Activated CD4-positive, alpha-beta memory T cell treated with anti-CD3 and anti-CD28 coated beads for 36 hours (primary cell): ENCODE results near the gene USP22. TPM values are rescaled to one million over a fixed set of nuclear protein-coding genes. Genes with fewer than 3 reads are reported as not detected.
"Not testable (repeated sequence)": the region's sequence is repeated elsewhere in the genome, so short reads cannot be mapped to it uniquely, and the experiment has no call there.

Experiments
- CTCF ChIA-PET: fragments of 350-600 bp; sonication (Branson Sonifier 250); formaldehyde crosslinking; loops from one replicate; lab custom pipeline; 2021; ENCODE audit warnings: antibody characterized with exemption, inconsistent platforms; lab: Charles Lee
- POLR2A ChIA-PET: fragments of 350-600 bp; sonication (Branson Sonifier 250); formaldehyde crosslinking; loops from one replicate; lab custom pipeline; 2021; ENCODE audit warnings: antibody characterized with exemption; lab: Charles Lee
- DNase-seq: peaks from one replicate; pipeline ENCODE4 v3.0.0-alpha.2; 2020
- H3K27ac Mint-ChIP-seq: one replicate; pipeline ENCODE4 v1.8.0; 2021; ENCODE audit warnings: mixed read lengths
- H3K27me3 Mint-ChIP-seq: one replicate; pipeline ENCODE4 v1.8.0; 2021; ENCODE audit warnings: mixed read lengths
- H3K36me3 Mint-ChIP-seq: one replicate; pipeline ENCODE4 v1.8.0; 2021; ENCODE audit warnings: mixed read lengths
- H3K4me1 Mint-ChIP-seq: one replicate; pipeline ENCODE4 v1.8.0; 2021; ENCODE audit warnings: low read depth, mixed read lengths
- H3K4me3 Mint-ChIP-seq: one replicate; pipeline ENCODE4 v1.8.0; 2021; ENCODE audit warnings: mild to moderate bottlenecking, mixed read lengths
- H3K9me3 Mint-ChIP-seq: one replicate; pipeline ENCODE4 v1.8.0; 2021; ENCODE audit warnings: mixed read lengths
- intact Hi-C: fragments of 100-400 bp; cut with micrococcal nuclease; formaldehyde crosslinking; loops from one replicate; pipeline ENCODE4 v1.15.1; 2023
- total RNA-seq, 2 experiments: library from RNA; stranded (reverse); gene quantifications; one replicate each; pipeline ENCODE4 v1.2.3, GENCODE V29; 2021

USP22 gene
- 100 to 1,000 TPM; 120 to 124 TPM for total RNA-seq

GRCh38 chr17:21042458-21043295 is at the start of gene USP22:
TSS of gene USP22 (minus strand) at chr17:21043011. CDS start at chr17:21042835, 176 bp downstream.
- peaks cover 25% of the 10 kb centered on the region for H3K4me1 Mint-ChIP-seq
- no peaks in the 10 kb centered on the region for H3K9me3 Mint-ChIP-seq
- no peaks in the 10 kb centered on the region for H3K27me3 Mint-ChIP-seq
- intact Hi-C loops = loop anchor here (1.0 to 5.0 kb wide), 7 partner anchors 8 to 415 kb away; partner anchors contain the start of gene TMEM11
- peak within 1 kb of the TSS; percentile 95 for H3K27ac Mint-ChIP-seq
- ChIA-PET POLR2A (interaction anchor here (0.8 to 3.6 kb wide), 12 partner anchors 8 to 245 kb away, joined by 3 to 26 read pairs (median 4); partner anchors contain the start of gene TMEM11), CTCF (interaction anchor here (0.6 to 3.8 kb wide), 23 partner anchors 9 to 503 kb away, joined by 3 to 40 read pairs (median 5); partner anchors contain the start of gene DHRS7B)
- peaks cover 8% of the 10 kb centered on the region for H3K36me3 Mint-ChIP-seq
- peak; percentile 56 for DNase-seq
- peak within 1 kb of the TSS; percentile 98 for H3K4me3 Mint-ChIP-seq

- Mint-ChIP-seq H3K9me3 (no peaks in the 10 kb centered on the region), H3K4me1 (peaks cover 5% of the 10 kb centered on the region), H3K27me3 (no peaks in the 10 kb centered on the region), H3K27ac (no peak overlapping the region), H3K4me3 (no peak overlapping the region), H3K36me3 (no peaks in the 10 kb centered on the region)
- intact Hi-C loops = no loop called here
- ChIA-PET CTCF (interaction anchor here (1.1 kb wide), 1 partner anchor 8 kb away, joined by 3 read pairs; no protein-coding TSS in a partner anchor), POLR2A (no interaction called here)
- DNase-seq = no peak
Observed at GRCh38 chr17:21090902-21091618, 48.2 kb upstream of the USP22 start.

- no peaks in the 10 kb centered on the region for H3K27me3 Mint-ChIP-seq
- peaks cover 5% of the 10 kb centered on the region for H3K4me1 Mint-ChIP-seq
- POLR2A ChIA-PET = no interaction called here
- H3K36me3 Mint-ChIP-seq = no peaks in the 10 kb centered on the region
- no peak overlapping the region for H3K4me3 Mint-ChIP-seq
- H3K27ac Mint-ChIP-seq = no peak overlapping the region
- intact Hi-C loops = no loop called here
- no peaks in the 10 kb centered on the region for H3K9me3 Mint-ChIP-seq
- CTCF ChIA-PET = interaction anchor here (0.7 to 1.1 kb wide), 2 partner anchors 9 to 47 kb away, joined by 3 read pairs; no protein-coding TSS in a partner anchor
- no peak for DNase-seq
Observed at GRCh38 chr17:21089933-21090901, 47.4 kb upstream of the USP22 start.

GRCh38 chr17:21089145-21089544 is 46.3 kb upstream of the USP22 start:
- ChIA-PET CTCF (no interaction called here), POLR2A (no interaction called here)
- Mint-ChIP-seq H3K9me3 (no peaks in the 10 kb centered on the region), H3K36me3 (no peaks in the 10 kb centered on the region), H3K4me3 (no peak overlapping the region), H3K27ac (no peak overlapping the region), H3K4me1 (peaks cover 5% of the 10 kb centered on the region), H3K27me3 (peaks cover 7% of the 10 kb centered on the region)
- no peak for DNase-seq
- intact Hi-C loops = no loop called here

GRCh38 chr17:21085707-21086106 is 42.9 kb upstream of the USP22 start:
- H3K36me3 Mint-ChIP-seq = no peaks in the 10 kb centered on the region

GRCh38 chr17:21085280-21085679 is 42.5 kb upstream of the USP22 start:
- POLR2A ChIA-PET, H3K4me3 Mint-ChIP-seq, H3K9me3 Mint-ChIP-seq, H3K4me1 Mint-ChIP-seq, H3K27me3 Mint-ChIP-seq, DNase-seq, intact Hi-C loops, H3K36me3 Mint-ChIP-seq, CTCF ChIA-PET, H3K27ac Mint-ChIP-seq: not testable (repeated sequence)

More at GRCh38 chr17:21085707-21086106, 42.9 kb upstream of the USP22 start:
- H3K4me1 Mint-ChIP-seq = peaks cover 5% of the 10 kb centered on the region
- no peak for DNase-seq
- ChIA-PET CTCF (no interaction called here), POLR2A (no interaction called here)
- H3K27me3 Mint-ChIP-seq = peaks cover 7% of the 10 kb centered on the region
- H3K27ac Mint-ChIP-seq = no peak overlapping the region
- H3K9me3 Mint-ChIP-seq = no peaks in the 10 kb centered on the region
- intact Hi-C loops = no loop called here
- H3K4me3 Mint-ChIP-seq = no peak overlapping the region

- Mint-ChIP-seq H3K4me1 (no peaks in the 10 kb centered on the region), H3K9me3 (no peaks in the 10 kb centered on the region), H3K27me3 (peaks cover 9% of the 10 kb centered on the region), H3K4me3 (no peak overlapping the region), H3K36me3 (no peaks in the 10 kb centered on the region), H3K27ac (no peak overlapping the region)
- intact Hi-C loops = no loop called here
- ChIA-PET POLR2A (no interaction called here), CTCF (no interaction called here)
- DNase-seq = no peak
Observed at GRCh38 chr17:21082001-21082436, 39.2 kb upstream of the USP22 start.

GRCh38 chr17:21079196-21079595 is 36.4 kb upstream of the USP22 start:
- no peaks in the 10 kb centered on the region for H3K36me3 Mint-ChIP-seq
- ChIA-PET POLR2A (no interaction called here), CTCF (no interaction called here)

GRCh38 chr17:21078016-21078780 is 35.4 kb upstream of the USP22 start:
- H3K27ac Mint-ChIP-seq = no peak overlapping the region
- intact Hi-C loops = no loop called here
- POLR2A ChIA-PET = no interaction called here
- H3K36me3 Mint-ChIP-seq = no peaks in the 10 kb centered on the region
- H3K4me1 Mint-ChIP-seq = no peaks in the 10 kb centered on the region
- H3K4me3 Mint-ChIP-seq = no peak overlapping the region
- peaks cover 2% of the 10 kb centered on the region for H3K27me3 Mint-ChIP-seq
- no peak for DNase-seq
- no peaks in the 10 kb centered on the region for H3K9me3 Mint-ChIP-seq
- CTCF ChIA-PET = interaction anchor here (0.6 kb wide), 1 partner anchor 25 kb away, joined by 6 read pairs; no protein-coding TSS in a partner anchor

More at GRCh38 chr17:21079196-21079595, 36.4 kb upstream of the USP22 start:
- intact Hi-C loops = no loop called here
- no peak overlapping the region for H3K27ac Mint-ChIP-seq
- H3K27me3 Mint-ChIP-seq = peaks cover 2% of the 10 kb centered on the region
- no peaks in the 10 kb centered on the region for H3K4me1 Mint-ChIP-seq
- H3K9me3 Mint-ChIP-seq = no peaks in the 10 kb centered on the region
- H3K4me3 Mint-ChIP-seq = no peak overlapping the region
- no peak for DNase-seq

GRCh38 chr17:21077281-21077680 is 34.5 kb upstream of the USP22 start:
- Mint-ChIP-seq H3K36me3 (no peaks in the 10 kb centered on the region), H3K4me1 (no peaks in the 10 kb centered on the region), H3K27me3 (peaks cover 2% of the 10 kb centered on the region), H3K9me3 (no peaks in the 10 kb centered on the region), H3K27ac (no peak overlapping the region), H3K4me3 (no peak overlapping the region)
- CTCF ChIA-PET = no interaction called here
- no peak for DNase-seq
- intact Hi-C loops = no loop called here
- POLR2A ChIA-PET = no interaction called here

- CTCF ChIA-PET = no interaction called here
- POLR2A ChIA-PET = no interaction called here
- Mint-ChIP-seq H3K27ac (no peak overlapping the region), H3K27me3 (peaks cover 2% of the 10 kb centered on the region), H3K4me1 (no peaks in the 10 kb centered on the region), H3K36me3 (no peaks in the 10 kb centered on the region), H3K9me3 (no peaks in the 10 kb centered on the region), H3K4me3 (no peak overlapping the region)
- DNase-seq = no peak
- intact Hi-C loops = no loop called here
Observed at GRCh38 chr17:21076242-21076641, 33.4 kb upstream of the USP22 start.
